A549 (cell line): ENCODE data around the gene TUBA3C. TPM values are rescaled to one million over a fixed set of nuclear protein-coding genes. Genes with fewer than 3 reads are reported as not detected.

Experiments used
- ATAC-seq, 2 experiments: fragments of 200-7000 bp in 1 of 2; fragments of >200 bp in 1 of 2; cut with Nextera tagmentation in 1 of 2; cut with Tn5 transposase in 1 of 2; 3 replicates each; pipeline versions ENCODE4 v1.8.0 to v1.9.1; 2018 to 2020; ENCODE audit warnings: mild to moderate bottlenecking in 1 of 2, moderate library complexity in 1 of 2
- CTCF ChIA-PET: fragments of 300-600 bp; sonication (Branson Sonifier 250); formaldehyde crosslinking; extraction: SDS; loops from one replicate; lab custom pipeline; 2021; ENCODE audit warnings: antibody characterized with exemption, inconsistent platforms; lab: Yijun Ruan, JAX
- POLR2A ChIA-PET: fragments of 350-600 bp; formaldehyde crosslinking; extraction: SDS; loops from one replicate; lab custom pipeline; 2021; ENCODE audit warnings: antibody characterized with exemption, inconsistent platforms; lab: Yijun Ruan, JAX
- DNase-seq, 2 experiments: peaks; one replicate each; pipeline versions ENCODE4 v3.0.0 to v3.0.0-alpha.2; 2011 to 2016; ENCODE audit warnings: low read depth in 1 of 2, low spot score in 1 of 2
- FAIRE-seq: peaks from 2 replicates; lab custom pipeline; 2011; peaks lifted over from hg19 to GRCh38; lab: Jason Lieb, UNC
- H3K27ac ChIP-seq, 2 experiments: fragments of >200 bp; sonication (Bioruptor Twin); formaldehyde crosslinking; 3 replicates each; pipeline ENCODE4 v1.5.1; 2016 to 2017
- H3K4me1 ChIP-seq: fragments of >200 bp; sonication (Bioruptor Twin); formaldehyde crosslinking; 3 replicates; pipeline ENCODE4 v1.6.1; 2016
- H3K4me2 ChIP-seq: fragments of >200 bp; sonication (Bioruptor Twin); formaldehyde crosslinking; 3 replicates; pipeline ENCODE4 v1.6.1; 2016
- H3K4me3 ChIP-seq: fragments of >200 bp; sonication (Bioruptor Twin); formaldehyde crosslinking; 3 replicates; pipeline ENCODE4 v1.5.1; 2016
- H3K9me3 ChIP-seq: fragments of >200 bp; sonication (Bioruptor Twin); formaldehyde crosslinking; 3 replicates; pipeline ENCODE4 v1.6.1; 2016
- ATOH8 ChIP-seq: fragments of 250-450 bp; sonication (Bioruptor Pico); IDR thresholded peaks from 2 replicates; pipeline ENCODE4 v1.5.0; 2020; ENCODE audit warnings: low read depth, mild to moderate bottlenecking, moderate library complexity
- BHLHE40 ChIP-seq: IDR thresholded peaks from 2 replicates; pipeline ENCODE4 v1.6.1; 2012; ENCODE audit warnings: low read depth, low read length, inconsistent platforms
- CHD2 ChIP-seq: fragments of 150-350 bp; IDR thresholded peaks from 2 replicates; pipeline ENCODE4 v1.6.1; 2014; ENCODE audit warnings: low read length; ENCODE audit not compliant: partially characterized antibody
- CHD4 ChIP-seq: fragments of 200-600 bp; sonication (generic); IDR thresholded peaks from 2 replicates; pipeline ENCODE4 v1.6.1; 2016; ENCODE audit warnings: antibody characterized with exemption, mild to moderate bottlenecking, borderline replicate concordance
- EHMT2 ChIP-seq: fragments of 200-600 bp; sonication (generic); IDR thresholded peaks from 2 replicates; pipeline ENCODE4 v1.6.1; 2016; ENCODE audit warnings: antibody characterized with exemption, low read depth, mild to moderate bottlenecking, moderate library complexity
- ELK1 ChIP-seq: fragments of 150-350 bp; IDR thresholded peaks from 2 replicates; pipeline ENCODE4 v1.6.1; 2014; ENCODE audit warnings: low read depth, mild to moderate bottlenecking, low read length
- ESRRA ChIP-seq: fragments of 150-350 bp; IDR thresholded peaks from 2 replicates; pipeline ENCODE4 v1.6.1; 2014; ENCODE audit warnings: mild to moderate bottlenecking, low read length, borderline replicate concordance
- FOSB ChIP-seq: fragments of 250-450 bp; sonication (Bioruptor Pico); IDR thresholded peaks from 2 replicates; pipeline ENCODE4 v1.5.0; 2020; ENCODE audit warnings: mild to moderate bottlenecking, moderate library complexity
- FOSL2 ChIP-seq, 2 experiments: fragments of 450-650 bp in 1 of 2; fragments of >200 bp in 1 of 2; sonication (Bioruptor Twin) in 1 of 2; formaldehyde crosslinking; IDR thresholded peaks; 2 replicates each; pipeline versions ENCODE4 v1.5.0 to v1.6.1; 2016 to 2020; ENCODE audit warnings: mild to moderate bottlenecking in 1 of 2, moderate library complexity in 1 of 2
- FOXS1 ChIP-seq: fragments of 250-450 bp; sonication (Bioruptor Pico); IDR thresholded peaks from 2 replicates; pipeline ENCODE4 v1.5.0; 2020; ENCODE audit warnings: mild to moderate bottlenecking, moderate library complexity
- GATA3 ChIP-seq: IDR thresholded peaks from 2 replicates; pipeline ENCODE4 v1.6.1; 2012; ENCODE audit warnings: borderline replicate concordance
- HES2 ChIP-seq: fragments of >200 bp; sonication (Bioruptor Twin); formaldehyde crosslinking; IDR thresholded peaks from 2 replicates; pipeline ENCODE4 v1.6.1; 2016
- HOXA7 ChIP-seq: fragments of 250-450 bp; sonication (Bioruptor Pico); IDR thresholded peaks from 2 replicates; pipeline ENCODE4 v1.5.0; 2020; ENCODE audit warnings: mild to moderate bottlenecking, moderate library complexity
- HOXB13 ChIP-seq: fragments of 250-450 bp; sonication (Bioruptor Pico); IDR thresholded peaks from 2 replicates; pipeline ENCODE4 v1.5.0; 2020; ENCODE audit warnings: low read depth, mild to moderate bottlenecking, moderate library complexity
- JUN ChIP-seq, 2 experiments: fragments of >200 bp; sonication (Bioruptor Twin); formaldehyde crosslinking; IDR thresholded peaks; 2 replicates in 1 of 2; 3 replicates in 1 of 2; pipeline ENCODE4 v1.6.1; 2016 to 2017
- KDM5A ChIP-seq: fragments of 200-600 bp; sonication (generic); IDR thresholded peaks from 2 replicates; pipeline ENCODE4 v1.6.1; 2016; ENCODE audit warnings: antibody characterized with exemption, mild to moderate bottlenecking
- MAFK ChIP-seq: fragments of 450-650 bp; IDR thresholded peaks from 2 replicates; pipeline ENCODE4 v1.6.1; 2014; ENCODE audit not compliant: partially characterized antibody
- MAX ChIP-seq: IDR thresholded peaks from 2 replicates; pipeline ENCODE4 v1.6.1; 2012
- NR3C1 ChIP-seq: fragments of >200 bp; sonication (Bioruptor Twin); formaldehyde crosslinking; IDR thresholded peaks from 3 replicates; pipeline ENCODE4 v1.6.1; 2017
- PBX3 ChIP-seq: IDR thresholded peaks from 2 replicates; pipeline ENCODE4 v1.6.1; 2012
- POLR2A ChIP-seq: IDR thresholded peaks from 2 replicates; pipeline ENCODE4 v1.6.1; 2012; ENCODE audit warnings: mild to moderate bottlenecking, low read length
- RARB ChIP-seq: fragments of 250-450 bp; sonication (Bioruptor Pico); IDR thresholded peaks from 2 replicates; pipeline ENCODE4 v1.8.0; 2021; ENCODE audit warnings: mild to moderate bottlenecking, moderate library complexity
- SREBF2 ChIP-seq: fragments of 450-650 bp; IDR thresholded peaks from 2 replicates; pipeline ENCODE4 v1.6.1; 2014; ENCODE audit warnings: mild to moderate bottlenecking, moderate library complexity
- TP53 ChIP-seq: fragments of 250-450 bp; sonication (Bioruptor Pico); IDR thresholded peaks from 2 replicates; pipeline ENCODE4 v1.5.0; 2021; ENCODE audit warnings: mild to moderate bottlenecking, moderate library complexity
- ZSCAN20 ChIP-seq: fragments of 250-450 bp; sonication (Bioruptor Pico); IDR thresholded peaks from 2 replicates; pipeline ENCODE4 v1.8.0; 2022; ENCODE audit warnings: mild to moderate bottlenecking, moderate library complexity
- WGBS: methylation state at CpG from one replicate; pipeline ENCODE4 v1.1.6; 2017; ENCODE audit errors: missing lambda C conversion rate; 5-methylcytosine and 5-hydroxymethylcytosine counted together
- polyA plus RNA-seq, 4 experiments: library from polyadenylated mRNA; depleted of rRNA in 3 of 4; stranded (reverse); fragments of >200 nt; fragmentation: RNase III in 1 of 4; extraction: RNeasy Plus Mini Kit Qiagen cat#74134 plus additional on column Dnase treatment in 1 of 4; gene quantifications; 2 replicates in 3 of 4; 3 replicates in 1 of 4; pipeline ENCODE4 v1.2.3, GENCODE V29; 2011 to 2017

Gene TUBA3C
- polyA plus RNA-seq, 2 of the 4 experiments (the other 2 are of a cell fraction) = not detected

GRCh38 chr13:19156013-19156825, 25.4 kb downstream of the TUBA3C start (continued):
- TF ChIP-seq KDM5A (no peak), ZSCAN20 (CRISPR knock-in tag) (no peak), FOSL2 (IDR thresholded peaks at IDR 0.05) (no peak), FOSL2 (CRISPR knock-in tag; IDR thresholded peaks at IDR 0.05) (no peak), TP53 (no peak), ATOH8 (no peak)
- TF ChIP-seq, all 56 proteins: peak for 0

GRCh38 chr13:19155321-19155861, 26.2 kb downstream of the TUBA3C start:
- WGBS = 5% methylated on average over 4 of the region's 6 CpGs
- no peak overlapping the region for H3K4me3 ChIP-seq
- CTCF ChIA-PET = no interaction called here

GRCh38 chr13:19154843-19155242, 26.8 kb downstream of the TUBA3C start:
- ATAC-seq (no peak), DNase-seq (no peak), FAIRE-seq (no peak)
- H3K4me2 ChIP-seq = no peak overlapping the region
- POLR2A ChIA-PET = interaction anchor here (0.5 kb wide), 1 partner anchor 11 kb away, joined by 4 read pairs; no protein-coding TSS in a partner anchor
- 0% methylated on average over 1 of the region's 7 CpGs for WGBS
- no peak overlapping the region for H3K27ac ChIP-seq
- no peak for TF ChIP-seq MAX
- TF ChIP-seq KDM5A = no peak
- TF ChIP-seq RARB (CRISPR knock-in tag) = no peak
- no peak for TF ChIP-seq BHLHE40
- no peak for TF ChIP-seq EHMT2
- H3K4me1 ChIP-seq = no peaks in the 10 kb centered on the region
- CTCF ChIA-PET = no interaction called here
- no peak overlapping the region for H3K4me3 ChIP-seq
- no peaks in the 10 kb centered on the region for H3K9me3 ChIP-seq

More at GRCh38 chr13:19155321-19155861, 26.2 kb downstream of the TUBA3C start:
- POLR2A ChIA-PET = no interaction called here
- ATAC-seq (no peak), FAIRE-seq (no peak), DNase-seq (no peak)
- TF ChIP-seq ELK1 (no peak), MAFK (no peak), POLR2A (no peak), FOXS1 (CRISPR knock-in tag) (no peak), GATA3 (no peak), FOSL2 (IDR thresholded peaks at IDR 0.05) (no peak), FOSL2 (CRISPR knock-in tag; IDR thresholded peaks at IDR 0.05) (no peak), HES2 (no peak), FOSB (no peak), NR3C1 (no peak), JUN (IDR thresholded peaks at IDR 0.05) (no peak), HOXB13 (no peak), MAX (no peak), CHD2 (no peak), CHD4 (no peak), ESRRA (no peak), SREBF2 (no peak), HOXA7 (CRISPR knock-in tag) (no peak), PBX3 (no peak)
- Histone ChIP-seq H3K9me3 (no peaks in the 10 kb centered on the region), H3K4me1 (no peaks in the 10 kb centered on the region), H3K27ac (no peak overlapping the region), H3K4me2 (no peak overlapping the region)
